Mammary epithelial cell (primary cell): Measurements from ENCODE around the gene RPTOR.

Source experiments
- CTCF ChIP-seq, 2 donors: IDR thresholded peaks in 1 of 2; conservative IDR thresholded peaks in 1 of 2; 2 replicates each; pipeline ENCODE4 v1.5.1; 2011 to 2012; ENCODE audit warnings: inconsistent platforms in 2 of 2, low read length in 2 of 2, mild to moderate bottlenecking in 2 of 2, control low read depth in 1 of 2, low read depth in 1 of 2; ENCODE audit not compliant: insufficient read depth in 1 of 2; ENCODE audit errors: extremely low read depth in 1 of 2
- EZH2 ChIP-seq: IDR thresholded peaks from 2 replicates; pipeline ENCODE4 v1.6.1; 2012; ENCODE audit warnings: low read length, inconsistent platforms, borderline replicate concordance

GRCh38 chr17:80569924-80570323, 25.3 kb downstream of the RPTOR start:
- TF ChIP-seq CTCF (conservative IDR thresholded peaks at IDR 0.05 in 1 of 2, IDR thresholded peaks at IDR 0.05 in 1 of 2; ENCODE audit: extremely low read depth in 1 of 2, insufficient read depth in 1 of 2, low read depth in 1 of 2, low read length in 2 of 2) (no peak), EZH2 (no peak)
